ENCODE data around the gene EIF4EBP3. TPM values are rescaled to one million over a fixed set of nuclear protein-coding genes. Genes with fewer than 3 reads are reported as not detected.
A peak's percentile ranks its signal among the peaks of the same experiment; 100 is the strongest.

Gene EIF4EBP3
- total and polyA plus RNA-seq, 8 donors: 10.2 to 16.8 (median 12.4) TPM

DNA sequence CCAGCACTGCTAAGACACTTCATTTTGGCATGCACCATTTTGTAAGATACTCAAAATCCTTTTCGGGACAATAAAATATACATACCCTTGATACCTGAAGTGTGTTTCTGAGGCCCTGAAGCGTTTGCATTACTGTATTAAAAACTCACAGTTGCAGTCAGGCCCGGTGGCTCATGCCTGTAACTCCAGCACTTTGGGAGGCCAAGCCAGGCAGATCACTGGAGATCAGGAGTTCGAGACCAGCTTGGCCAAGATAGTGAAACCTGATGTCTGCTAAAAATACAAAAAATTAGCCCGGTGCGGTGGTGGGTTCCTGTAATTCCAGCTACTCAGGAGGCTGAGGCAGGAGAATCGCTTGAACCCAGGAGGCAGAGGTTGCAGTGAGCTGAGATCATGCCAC, 2.5 kb upstream of the EIF4EBP3 start:
- ATAC-seq (no peak), DNase-seq (no peak)
- Histone ChIP-seq H3K9me3 (no peaks in the 10 kb centered on the region), H3K36me3 (peaks cover 0 to 67% of the 10 kb centered on the region in 2 donors), H3K27me3 (no peaks in the 10 kb centered on the region), H3K27ac (no peak overlapping the region), H3K4me1 (peaks cover 30 to 42% of the 10 kb centered on the region in 2 donors), H3K4me3 (no peak overlapping the region)
- no peak for TF ChIP-seq CTCF (IDR thresholded peaks at IDR 0.05)
- intact Hi-C loops (cut with DNase I): no loop called here

- DNase-seq (no peak), ATAC-seq (no peak)
- Histone ChIP-seq H3K36me3 (peaks cover 0 to 67% of the 10 kb centered on the region in 2 donors), H3K27me3 (no peaks in the 10 kb centered on the region), H3K4me3 (no peak overlapping the region), H3K9me3 (no peaks in the 10 kb centered on the region), H3K4me1 (peaks cover 31 to 45% of the 10 kb centered on the region in 2 donors), H3K27ac (no peak overlapping the region)
- intact Hi-C loops (cut with DNase I): no loop called here
- TF ChIP-seq CTCF (IDR thresholded peaks at IDR 0.05): no peak
Measured at GRCh38 chr5:140545606-140546005, 1.9 kb upstream of the EIF4EBP3 start.

DNA sequence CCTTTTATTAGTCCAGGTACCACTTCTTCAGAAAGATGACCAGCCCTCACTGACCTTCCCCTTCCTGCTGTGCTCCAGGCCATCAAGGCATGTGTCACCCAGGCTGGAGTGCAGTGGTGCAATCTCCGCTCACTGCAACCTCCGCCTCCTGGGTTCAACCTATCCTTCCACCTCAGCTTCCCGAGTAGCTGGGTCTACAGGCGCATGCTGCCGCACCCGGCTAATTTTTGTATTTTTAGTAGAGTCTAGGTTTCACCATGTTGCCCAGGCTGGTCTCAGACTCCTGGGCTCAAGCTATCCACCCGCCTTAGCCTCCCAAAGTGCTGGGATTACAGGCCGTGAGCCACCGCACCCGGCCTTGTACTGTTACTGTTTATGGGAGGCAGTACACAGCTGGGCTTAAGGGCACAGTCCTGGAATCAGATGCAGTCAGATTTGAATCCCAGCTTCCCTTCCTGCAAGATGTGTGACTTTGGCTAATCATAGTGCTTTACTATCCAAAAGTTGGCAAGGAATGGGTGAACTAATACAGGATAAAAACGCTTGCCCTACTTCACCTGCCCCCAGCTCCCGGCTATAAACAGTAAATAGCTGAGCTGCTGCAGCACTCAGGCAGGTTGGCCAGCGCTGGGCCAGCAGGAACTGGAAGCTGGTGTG, 483 bp upstream of the EIF4EBP3 start:
- no peaks in the 10 kb centered on the region for H3K27me3 ChIP-seq
- no peak for TF ChIP-seq CTCF (IDR thresholded peaks at IDR 0.05)
- intact Hi-C loops (cut with DNase I): no loop called here
- H3K4me1 ChIP-seq: peaks cover 31 to 45% of the 10 kb centered on the region in 2 donors
- peak overlapping the region; percentile 93 to 95 for H3K27ac ChIP-seq
- DNase-seq (no peak), ATAC-seq (no peak)
- no peaks in the 10 kb centered on the region for H3K9me3 ChIP-seq
- peak overlapping the region in 1 of 2 donors; percentile 47 for H3K4me3 ChIP-seq
- peaks cover 0 to 67% of the 10 kb centered on the region in 2 donors for H3K36me3 ChIP-seq

DNA sequence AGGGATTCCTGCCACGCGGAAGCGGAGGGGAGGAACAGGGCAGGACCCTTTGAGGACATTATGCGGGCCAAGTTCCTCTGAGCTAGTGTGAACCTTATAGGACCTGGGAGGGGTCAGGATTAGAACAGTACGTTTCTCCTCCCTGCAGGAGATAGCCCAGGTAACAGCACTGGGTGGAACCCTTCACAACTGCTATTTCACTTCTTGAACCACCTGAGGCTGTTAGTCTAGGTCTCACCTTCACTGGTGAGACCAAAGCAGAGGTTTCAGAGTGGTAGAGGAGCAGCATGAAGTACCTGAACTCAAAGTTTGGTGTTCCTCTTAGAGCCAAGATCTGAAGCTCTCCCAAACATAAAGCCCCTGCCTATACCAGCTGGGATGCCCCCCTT, 832 bp downstream of the EIF4EBP3 start:
- no peak for TF ChIP-seq CTCF (IDR thresholded peaks at IDR 0.05)
- peaks cover 0 to 65% of the 10 kb centered on the region in 2 donors for H3K36me3 ChIP-seq
- H3K9me3 ChIP-seq: no peaks in the 10 kb centered on the region
- intact Hi-C loops (cut with DNase I): no loop called here
- peaks cover 31 to 53% of the 10 kb centered on the region in 2 donors for H3K4me1 ChIP-seq
- H3K4me3 ChIP-seq: peak overlapping the region; percentile 36 to 47
- DNase-seq (no peak), ATAC-seq (peak; percentile 58)
- peak overlapping the region; percentile 93 to 95 for H3K27ac ChIP-seq
- no peaks in the 10 kb centered on the region for H3K27me3 ChIP-seq

GRCh38 chr5:140548791-140549190, 1.3 kb downstream of the EIF4EBP3 start:
- DNase-seq (no peak), ATAC-seq (no peak)
- Histone ChIP-seq H3K27me3 (no peaks in the 10 kb centered on the region), H3K4me3 (no peak overlapping the region), H3K36me3 (peaks cover 0 to 63% of the 10 kb centered on the region in 2 donors), H3K9me3 (no peaks in the 10 kb centered on the region), H3K27ac (peak overlapping the region; percentile 93 to 95), H3K4me1 (peaks cover 31 to 58% of the 10 kb centered on the region in 2 donors)
- intact Hi-C loops (cut with DNase I): no loop called here
- TF ChIP-seq CTCF (IDR thresholded peaks at IDR 0.05): no peak

Measured in left lung (tissue), 10 donors.